A549 (cell line): Measurements from ENCODE around the gene PLEKHA6. TPM values are rescaled to one million over a fixed set of nuclear protein-coding genes. Genes with fewer than 3 reads are reported as not detected.

Experiments
- ATAC-seq, 2 experiments: fragments of 200-7000 bp in 1 of 2; fragments of >200 bp in 1 of 2; cut with Nextera tagmentation in 1 of 2; cut with Tn5 transposase in 1 of 2; 3 replicates each; pipeline versions ENCODE4 v1.8.0 to v1.9.1; 2018 to 2020; ENCODE audit warnings: mild to moderate bottlenecking in 1 of 2, moderate library complexity in 1 of 2
- CTCF ChIA-PET: fragments of 300-600 bp; sonication (Branson Sonifier 250); formaldehyde crosslinking; extraction: SDS; loops from one replicate; lab custom pipeline; 2021; ENCODE audit warnings: antibody characterized with exemption, inconsistent platforms; lab: Yijun Ruan, JAX
- POLR2A ChIA-PET: fragments of 350-600 bp; formaldehyde crosslinking; extraction: SDS; loops from one replicate; lab custom pipeline; 2021; ENCODE audit warnings: antibody characterized with exemption, inconsistent platforms; lab: Yijun Ruan, JAX
- DNase-seq, 2 experiments: peaks; one replicate each; pipeline versions ENCODE4 v3.0.0 to v3.0.0-alpha.2; 2011 to 2016; ENCODE audit warnings: low read depth in 1 of 2, low spot score in 1 of 2
- FAIRE-seq: peaks from 2 replicates; lab custom pipeline; 2011; peaks lifted over from hg19 to GRCh38; lab: Jason Lieb, UNC
- H3K27ac ChIP-seq, 2 experiments: fragments of >200 bp; sonication (Bioruptor Twin); formaldehyde crosslinking; 3 replicates each; pipeline ENCODE4 v1.5.1; 2016 to 2017
- H3K4me1 ChIP-seq: fragments of >200 bp; sonication (Bioruptor Twin); formaldehyde crosslinking; 3 replicates; pipeline ENCODE4 v1.6.1; 2016
- H3K4me2 ChIP-seq: fragments of >200 bp; sonication (Bioruptor Twin); formaldehyde crosslinking; 3 replicates; pipeline ENCODE4 v1.6.1; 2016
- H3K4me3 ChIP-seq: fragments of >200 bp; sonication (Bioruptor Twin); formaldehyde crosslinking; 3 replicates; pipeline ENCODE4 v1.5.1; 2016
- H3K9me3 ChIP-seq: fragments of >200 bp; sonication (Bioruptor Twin); formaldehyde crosslinking; 3 replicates; pipeline ENCODE4 v1.6.1; 2016
- BHLHE40 ChIP-seq: IDR thresholded peaks from 2 replicates; pipeline ENCODE4 v1.6.1; 2012; ENCODE audit warnings: low read depth, low read length, inconsistent platforms
- CHD4 ChIP-seq: fragments of 200-600 bp; sonication (generic); IDR thresholded peaks from 2 replicates; pipeline ENCODE4 v1.6.1; 2016; ENCODE audit warnings: antibody characterized with exemption, mild to moderate bottlenecking, borderline replicate concordance
- EHF ChIP-seq: fragments of 250-450 bp; sonication (Bioruptor Pico); IDR thresholded peaks from 2 replicates; pipeline ENCODE4 v1.5.0; 2020; ENCODE audit warnings: mild to moderate bottlenecking
- FOSB ChIP-seq: fragments of 250-450 bp; sonication (Bioruptor Pico); IDR thresholded peaks from 2 replicates; pipeline ENCODE4 v1.5.0; 2020; ENCODE audit warnings: mild to moderate bottlenecking, moderate library complexity
- FOSL2 ChIP-seq, 2 experiments: fragments of 450-650 bp in 1 of 2; fragments of >200 bp in 1 of 2; sonication (Bioruptor Twin) in 1 of 2; formaldehyde crosslinking; IDR thresholded peaks; 2 replicates each; pipeline versions ENCODE4 v1.5.0 to v1.6.1; 2016 to 2020; ENCODE audit warnings: mild to moderate bottlenecking in 1 of 2, moderate library complexity in 1 of 2
- GATA3 ChIP-seq: IDR thresholded peaks from 2 replicates; pipeline ENCODE4 v1.6.1; 2012; ENCODE audit warnings: borderline replicate concordance
- HDAC2 ChIP-seq: fragments of 200-600 bp; sonication (generic); IDR thresholded peaks from 2 replicates; pipeline ENCODE4 v1.6.1; 2016
- HEYL ChIP-seq: fragments of 250-450 bp; sonication (Bioruptor Pico); IDR thresholded peaks from 2 replicates; pipeline ENCODE4 v1.8.0; 2021; ENCODE audit warnings: mild to moderate bottlenecking, moderate library complexity
- HOXA7 ChIP-seq: fragments of 250-450 bp; sonication (Bioruptor Pico); IDR thresholded peaks from 2 replicates; pipeline ENCODE4 v1.5.0; 2020; ENCODE audit warnings: mild to moderate bottlenecking, moderate library complexity
- HOXB13 ChIP-seq: fragments of 250-450 bp; sonication (Bioruptor Pico); IDR thresholded peaks from 2 replicates; pipeline ENCODE4 v1.5.0; 2020; ENCODE audit warnings: low read depth, mild to moderate bottlenecking, moderate library complexity
- HOXB5 ChIP-seq: fragments of 250-450 bp; sonication (Bioruptor Pico); IDR thresholded peaks from 2 replicates; pipeline ENCODE4 v1.5.0; 2020; ENCODE audit warnings: mild to moderate bottlenecking, moderate library complexity
- JUN ChIP-seq, 2 experiments: fragments of >200 bp; sonication (Bioruptor Twin); formaldehyde crosslinking; IDR thresholded peaks; 2 replicates in 1 of 2; 3 replicates in 1 of 2; pipeline ENCODE4 v1.6.1; 2016 to 2017
- KDM1A ChIP-seq: fragments of 200-600 bp; sonication (generic); IDR thresholded peaks from 2 replicates; pipeline ENCODE4 v1.6.1; 2016; ENCODE audit warnings: low read depth, mild to moderate bottlenecking
- KDM5A ChIP-seq: fragments of 200-600 bp; sonication (generic); IDR thresholded peaks from 2 replicates; pipeline ENCODE4 v1.6.1; 2016; ENCODE audit warnings: antibody characterized with exemption, mild to moderate bottlenecking
- MAZ ChIP-seq: fragments of 150-350 bp; IDR thresholded peaks from 2 replicates; pipeline ENCODE4 v1.6.1; 2014; ENCODE audit warnings: antibody characterized with exemption, low read depth, low read length, borderline replicate concordance
- MYC ChIP-seq: IDR thresholded peaks from 2 replicates; pipeline ENCODE4 v1.6.1; 2012; ENCODE audit warnings: mild to moderate bottlenecking, inconsistent platforms, low read length, improper control_type of control experiment, borderline replicate concordance
- NFE2L2 ChIP-seq: fragments of 150-350 bp; conservative IDR thresholded peaks from 2 replicates; pipeline ENCODE4 v1.6.1; 2014; ENCODE audit warnings: low read length
- POLR2A ChIP-seq: IDR thresholded peaks from 2 replicates; pipeline ENCODE4 v1.6.1; 2012; ENCODE audit warnings: mild to moderate bottlenecking, low read length
- RAD21 ChIP-seq, 2 experiments: fragments of >200 bp in 1 of 2; sonication (Bioruptor Twin) in 1 of 2; formaldehyde crosslinking in 1 of 2; IDR thresholded peaks in 1 of 2; conservative IDR thresholded peaks in 1 of 2; 2 replicates in 1 of 2; 3 replicates in 1 of 2; pipeline ENCODE4 v1.6.1; 2012 to 2018; ENCODE audit warnings: inconsistent platforms in 1 of 2
- RARB ChIP-seq: fragments of 250-450 bp; sonication (Bioruptor Pico); IDR thresholded peaks from 2 replicates; pipeline ENCODE4 v1.8.0; 2021; ENCODE audit warnings: mild to moderate bottlenecking, moderate library complexity
- RCOR1 ChIP-seq: fragments of 150-350 bp; IDR thresholded peaks from 2 replicates; pipeline ENCODE4 v1.6.1; 2014; ENCODE audit warnings: antibody characterized with exemption, low read length, low read depth
- RNF2 ChIP-seq: fragments of 200-600 bp; sonication (generic); IDR thresholded peaks from 2 replicates; pipeline ENCODE4 v1.6.1; 2016; ENCODE audit warnings: low read depth, mild to moderate bottlenecking, antibody characterized with exemption, moderate library complexity, borderline replicate concordance
- SREBF2 ChIP-seq: fragments of 450-650 bp; IDR thresholded peaks from 2 replicates; pipeline ENCODE4 v1.6.1; 2014; ENCODE audit warnings: mild to moderate bottlenecking, moderate library complexity
- ZFP36 ChIP-seq: fragments of 450-650 bp; IDR thresholded peaks from 2 replicates; pipeline ENCODE4 v1.6.1; 2014; ENCODE audit warnings: borderline replicate concordance; ENCODE audit not compliant: partially characterized antibody
- WGBS: methylation state at CpG from one replicate; pipeline ENCODE4 v1.1.6; 2017; ENCODE audit errors: missing lambda C conversion rate; 5-methylcytosine and 5-hydroxymethylcytosine counted together
- polyA plus RNA-seq, 4 experiments: library from polyadenylated mRNA; depleted of rRNA in 3 of 4; stranded (reverse); fragments of >200 nt; fragmentation: RNase III in 1 of 4; extraction: RNeasy Plus Mini Kit Qiagen cat#74134 plus additional on column Dnase treatment in 1 of 4; gene quantifications; 2 replicates in 3 of 4; 3 replicates in 1 of 4; pipeline ENCODE4 v1.2.3, GENCODE V29; 2011 to 2017
- TF ChIP-seq, protein P1 (sequence below): fragments of 150-350 bp; IDR thresholded peaks from 2 replicates; pipeline ENCODE4 v1.6.1; 2014; ENCODE audit warnings: low read depth, mild to moderate bottlenecking, low read length
- TF ChIP-seq, protein P2 (sequence below): IDR thresholded peaks from 2 replicates; pipeline ENCODE4 v1.6.1; 2012
- TF ChIP-seq, protein P3 (sequence below): fragments of 250-450 bp; sonication (Bioruptor Pico); IDR thresholded peaks from 2 replicates; pipeline ENCODE4 v1.5.0; 2020; ENCODE audit warnings: low read depth, mild to moderate bottlenecking, moderate library complexity
- TF ChIP-seq, protein P4 (sequence below): fragments of >200 bp; sonication (Bioruptor Twin); formaldehyde crosslinking; IDR thresholded peaks from 2 replicates; pipeline ENCODE4 v1.6.1; 2016
- TF ChIP-seq, protein P5 (sequence below): IDR thresholded peaks from 2 replicates; pipeline ENCODE4 v1.6.1; 2012

The PLEKHA6 gene
- polyA plus RNA-seq, 2 of the 4 experiments (the other 2 are of a cell fraction), result 13.0 to 26.2 TPM

DNA sequence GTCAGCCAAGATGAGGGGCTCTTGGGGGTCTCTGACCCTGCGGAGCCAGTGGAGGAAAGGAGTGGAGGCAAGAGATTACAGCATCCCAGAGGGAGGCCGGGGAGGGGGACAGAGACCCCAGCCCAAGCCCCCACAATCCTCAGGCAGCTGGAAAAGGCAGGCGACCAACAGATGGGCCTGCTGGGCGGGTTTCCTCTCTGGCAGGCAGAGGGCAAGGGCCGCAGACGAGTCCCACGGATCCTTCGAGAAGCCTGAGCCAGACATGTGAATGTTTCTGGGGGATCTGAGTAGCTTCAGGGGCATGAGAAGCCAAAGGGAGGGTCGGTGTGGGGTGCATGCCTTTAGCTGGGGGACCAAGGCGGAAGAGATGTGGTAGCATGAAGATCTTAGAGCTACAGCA lies 2.1 kb upstream of the PLEKHA6 start:
- no peak for FAIRE-seq

DNA sequence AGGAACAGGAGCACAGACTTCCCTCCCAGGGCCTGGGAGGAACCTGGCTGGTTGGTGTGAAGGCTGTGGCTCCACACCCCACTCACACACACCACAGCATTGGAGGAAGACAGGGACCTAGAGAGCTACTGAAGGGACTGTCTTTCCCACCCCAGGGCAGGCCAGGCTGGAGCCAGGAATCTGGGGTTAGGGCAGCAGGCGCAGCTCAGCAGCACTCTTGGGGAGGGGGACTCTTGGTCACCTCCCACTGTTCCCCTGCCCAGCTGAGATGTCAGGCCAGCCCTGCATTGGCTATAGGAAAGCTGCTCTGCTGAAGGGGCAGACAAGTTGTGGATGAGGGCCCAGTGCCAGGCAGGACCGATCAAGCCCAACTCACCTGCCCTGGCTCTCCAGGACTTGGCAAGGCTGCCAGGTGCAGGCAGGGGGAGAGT lies 1.6 kb upstream of the PLEKHA6 start:
- ChIA-PET CTCF (interaction anchor here (0.6 to 27.1 kb wide), 13 partner anchors 10 to 446 kb away, joined by 3 to 840 read pairs (median 38); partner anchors contain the start of genes GOLT1A and REN), POLR2A (no interaction called here)
- Histone ChIP-seq H3K4me1 (peaks cover 33% of the 10 kb centered on the region), H3K27ac (no peak overlapping the region), H3K9me3 (no peaks in the 10 kb centered on the region), H3K4me2 (no peak overlapping the region), H3K4me3 (no peak overlapping the region)
- FAIRE-seq (no peak), DNase-seq (no peak), ATAC-seq (no peak)
- TF ChIP-seq POLR2A, result no peak
- no peak for TF ChIP-seq ZFP36
- TF ChIP-seq MAZ, result no peak
- no peak for TF ChIP-seq RAD21 (conservative IDR thresholded peaks at IDR 0.05 in 1 of 2, IDR thresholded peaks at IDR 0.05 in 1 of 2)
- no peak for TF ChIP-seq EHF (CRISPR knock-in tag)
- TF ChIP-seq RNF2, result no peak
- no peak for TF ChIP-seq HEYL (CRISPR knock-in tag)
- no peak for TF ChIP-seq RCOR1
- TF ChIP-seq, protein P1, sequence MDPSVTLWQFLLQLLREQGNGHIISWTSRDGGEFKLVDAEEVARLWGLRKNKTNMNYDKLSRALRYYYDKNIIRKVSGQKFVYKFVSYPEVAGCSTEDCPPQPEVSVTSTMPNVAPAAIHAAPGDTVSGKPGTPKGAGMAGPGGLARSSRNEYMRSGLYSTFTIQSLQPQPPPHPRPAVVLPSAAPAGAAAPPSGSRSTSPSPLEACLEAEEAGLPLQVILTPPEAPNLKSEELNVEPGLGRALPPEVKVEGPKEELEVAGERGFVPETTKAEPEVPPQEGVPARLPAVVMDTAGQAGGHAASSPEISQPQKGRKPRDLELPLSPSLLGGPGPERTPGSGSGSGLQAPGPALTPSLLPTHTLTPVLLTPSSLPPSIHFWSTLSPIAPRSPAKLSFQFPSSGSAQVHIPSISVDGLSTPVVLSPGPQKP, result no peak
- TF ChIP-seq FOSL2 (IDR thresholded peaks at IDR 0.05), result no peak
- TF ChIP-seq FOSL2 (CRISPR knock-in tag; IDR thresholded peaks at IDR 0.05), result no peak
- no peak for TF ChIP-seq RARB (CRISPR knock-in tag)
- TF ChIP-seq KDM5A, result no peak
- TF ChIP-seq HDAC2, result no peak
- TF ChIP-seq SREBF2, result no peak
- TF ChIP-seq, protein P2, sequence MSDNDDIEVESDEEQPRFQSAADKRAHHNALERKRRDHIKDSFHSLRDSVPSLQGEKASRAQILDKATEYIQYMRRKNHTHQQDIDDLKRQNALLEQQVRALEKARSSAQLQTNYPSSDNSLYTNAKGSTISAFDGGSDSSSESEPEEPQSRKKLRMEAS, result no peak
- no peak for TF ChIP-seq NFE2L2
- WGBS, result 80% methylated on average over 1 of the region's 2 CpGs

More for the DNA sequence above, 2.1 kb upstream of the PLEKHA6 start:
- no peak for ATAC-seq
- POLR2A ChIA-PET, result no interaction called here
- no peak overlapping the region for H3K27ac ChIP-seq
- H3K4me3 ChIP-seq, result no peak overlapping the region
- H3K4me2 ChIP-seq, result no peak overlapping the region
- 82% methylated on average over 10 of the region's 10 CpGs for WGBS
- DNase-seq, result no peak
- no peaks in the 10 kb centered on the region for H3K9me3 ChIP-seq
- CTCF ChIA-PET, result interaction anchor here (0.6 to 27.1 kb wide), 22 partner anchors 10 to 501 kb away, joined by 3 to 840 read pairs (median 22); partner anchors contain the start of genes GOLT1A and REN
- TF ChIP-seq, protein P3, sequence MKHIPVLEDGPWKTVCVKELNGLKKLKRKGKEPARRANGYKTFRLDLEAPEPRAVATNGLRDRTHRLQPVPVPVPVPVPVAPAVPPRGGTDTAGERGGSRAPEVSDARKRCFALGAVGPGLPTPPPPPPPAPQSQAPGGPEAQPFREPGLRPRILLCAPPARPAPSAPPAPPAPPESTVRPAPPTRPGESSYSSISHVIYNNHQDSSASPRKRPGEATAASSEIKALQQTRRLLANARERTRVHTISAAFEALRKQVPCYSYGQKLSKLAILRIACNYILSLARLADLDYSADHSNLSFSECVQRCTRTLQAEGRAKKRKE (CRISPR knock-in tag), result no peak
- TF ChIP-seq JUN (IDR thresholded peaks at IDR 0.05) (no peak), BHLHE40 (no peak), GATA3 (no peak), EHF (CRISPR knock-in tag) (no peak), KDM5A (no peak), ZFP36 (no peak), HOXB13 (CRISPR knock-in tag) (no peak), RAD21 (conservative IDR thresholded peaks at IDR 0.05 in 1 of 2, IDR thresholded peaks at IDR 0.05 in 1 of 2) (no peak), SREBF2 (no peak), KDM1A (no peak), CHD4 (no peak), MYC (no peak), HOXB5 (CRISPR knock-in tag) (no peak), FOSB (no peak), HOXA7 (no peak), MAZ (no peak)
- TF ChIP-seq, protein P4, sequence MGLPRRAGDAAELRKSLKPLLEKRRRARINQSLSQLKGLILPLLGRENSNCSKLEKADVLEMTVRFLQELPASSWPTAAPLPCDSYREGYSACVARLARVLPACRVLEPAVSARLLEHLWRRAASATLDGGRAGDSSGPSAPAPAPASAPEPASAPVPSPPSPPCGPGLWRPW, result no peak
- TF ChIP-seq, protein P5, sequence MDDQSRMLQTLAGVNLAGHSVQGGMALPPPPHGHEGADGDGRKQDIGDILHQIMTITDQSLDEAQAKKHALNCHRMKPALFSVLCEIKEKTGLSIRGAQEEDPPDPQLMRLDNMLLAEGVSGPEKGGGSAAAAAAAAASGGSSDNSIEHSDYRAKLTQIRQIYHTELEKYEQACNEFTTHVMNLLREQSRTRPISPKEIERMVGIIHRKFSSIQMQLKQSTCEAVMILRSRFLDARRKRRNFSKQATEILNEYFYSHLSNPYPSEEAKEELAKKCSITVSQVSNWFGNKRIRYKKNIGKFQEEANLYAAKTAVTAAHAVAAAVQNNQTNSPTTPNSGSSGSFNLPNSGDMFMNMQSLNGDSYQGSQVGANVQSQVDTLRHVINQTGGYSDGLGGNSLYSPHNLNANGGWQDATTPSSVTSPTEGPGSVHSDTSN, result no peak
- H3K4me1 ChIP-seq, result peaks cover 33% of the 10 kb centered on the region
